ENCODE results near the gene INAFM2.

The INAFM2 gene

GRCh38 chr15:40369971-40370370, 46.5 kb downstream of the INAFM2 start:
- Histone ChIP-seq H3F3A (ENCODE audit: insufficient read depth, low read length) (no peaks in the 10 kb centered on the region), H3K9me3 (ENCODE audit: low read length) (no peaks in the 10 kb centered on the region), H3K27ac (ENCODE audit: low read depth, low read length, poor library complexity, severe bottlenecking) (no peak overlapping the region), H4K20me1 (ENCODE audit: insufficient read depth, low read length) (no peaks in the 10 kb centered on the region), H3K4me3 (ENCODE audit: low read depth, low read length, poor library complexity, severe bottlenecking) (no peak overlapping the region), H2AFZ (ENCODE audit: low read length) (no peak overlapping the region), H3K79me2 (ENCODE audit: insufficient read depth, low read length) (no peaks in the 10 kb centered on the region), H3K4me2 (ENCODE audit: low read length) (no peak overlapping the region), H3K4me1 (ENCODE audit: insufficient read depth, low read length, severe bottlenecking) (peaks cover 13% of the 10 kb centered on the region), H3K9me2 (ENCODE audit: low read depth, low read length) (no peaks in the 10 kb centered on the region), H3K27me3 (ENCODE audit: insufficient read depth, low read length) (0 out of 2 replicates have a peak, but pooled peaks cover 9% of the 10 kb centered on the region), H3K9ac (ENCODE audit: low read length) (no peak overlapping the region), H3K36me3 (ENCODE audit: insufficient read depth, low read length) (no peaks in the 10 kb centered on the region)
- TF ChIP-seq CTCF (IDR thresholded peaks at IDR 0.05; ENCODE audit: low read length) (no peak), EZH2 (IDR thresholded peaks at IDR 0.05; ENCODE audit: borderline replicate concordance, low read length) (no peak)

GRCh38 chr15:40372981-40373380, 49.5 kb downstream of the INAFM2 start:
- Histone ChIP-seq H2AFZ (ENCODE audit: low read length) (no peak overlapping the region), H3K4me2 (ENCODE audit: low read length) (no peak overlapping the region), H3K4me3 (ENCODE audit: low read depth, low read length, poor library complexity, severe bottlenecking) (no peak overlapping the region), H3F3A (ENCODE audit: insufficient read depth, low read length) (no peaks in the 10 kb centered on the region), H3K79me2 (ENCODE audit: insufficient read depth, low read length) (no peaks in the 10 kb centered on the region), H3K9ac (ENCODE audit: low read length) (no peak overlapping the region), H3K27ac (ENCODE audit: low read depth, low read length, poor library complexity, severe bottlenecking) (no peak overlapping the region), H3K27me3 (ENCODE audit: insufficient read depth, low read length) (0 out of 2 replicates have a peak, but pooled peaks cover 11% of the 10 kb centered on the region), H3K4me1 (ENCODE audit: insufficient read depth, low read length, severe bottlenecking) (peaks cover 5% of the 10 kb centered on the region), H3K9me2 (ENCODE audit: low read depth, low read length) (no peaks in the 10 kb centered on the region), H4K20me1 (ENCODE audit: insufficient read depth, low read length) (no peaks in the 10 kb centered on the region), H3K36me3 (ENCODE audit: insufficient read depth, low read length) (no peaks in the 10 kb centered on the region), H3K9me3 (ENCODE audit: low read length) (no peaks in the 10 kb centered on the region)
- no peak for TF ChIP-seq EZH2 (IDR thresholded peaks at IDR 0.05; ENCODE audit: borderline replicate concordance, low read length)
- TF ChIP-seq CTCF (IDR thresholded peaks at IDR 0.05; ENCODE audit: low read length), result no peak

Measured in OCI-LY1 (cell line).